Stimulated activated CD4-positive, alpha-beta T cell treated with anti-CD3 and anti-CD28 coated beads, Interleukin-15, amount 100 ng/mL, for 48 hours (primary cell): ENCODE measurements around the gene GHR.

ENCODE experiments used
- DNase-seq, 2 donors: peaks; one replicate each; pipeline ENCODE4 v3.0.0-alpha.2; 2020; ENCODE audit warnings: low read depth in 2 of 2

GHR gene

GRCh38 chr5:42423285-42424165 lies at the start of gene GHR:
Gene GHR, plus strand, starts transcription at chr5:42423439. Its CDS starts 142,436 bp downstream, at chr5:42565875.
- no peak for DNase-seq

- no peak for DNase-seq
Observed at GRCh38 chr5:42374679-42375273, 48.5 kb upstream of the GHR start.

GRCh38 chr5:42377496-42377895 lies 45.7 kb upstream of the GHR start:
- DNase-seq, result no peak

GRCh38 chr5:42381973-42382372 lies 41.3 kb upstream of the GHR start:
- no peak for DNase-seq

GRCh38 chr5:42387563-42387962 lies 35.7 kb upstream of the GHR start:
- no peak for DNase-seq

- no peak for DNase-seq
Observed at GRCh38 chr5:42390115-42390514, 33.1 kb upstream of the GHR start.

- DNase-seq, result no peak
Observed at GRCh38 chr5:42392917-42393316, 30.3 kb upstream of the GHR start.

GRCh38 chr5:42396111-42396510 lies 27.1 kb upstream of the GHR start:
- no peak for DNase-seq

GRCh38 chr5:42397267-42397666 lies 26.0 kb upstream of the GHR start:
- DNase-seq, result no peak

GRCh38 chr5:42399702-42400101 lies 23.5 kb upstream of the GHR start:
- no peak for DNase-seq

- DNase-seq, result no peak
Observed at GRCh38 chr5:42400474-42400873, 22.8 kb upstream of the GHR start.

- DNase-seq, result no peak
Observed at GRCh38 chr5:42403236-42403635, 20.0 kb upstream of the GHR start.

GRCh38 chr5:42404366-42404765 lies 18.9 kb upstream of the GHR start:
- DNase-seq, result no peak

GRCh38 chr5:42419294-42419693 lies 3.9 kb upstream of the GHR start:
- no peak for DNase-seq

- no peak for DNase-seq
Observed at GRCh38 chr5:42422656-42423280, 471 bp upstream of the GHR start.

- no peak for DNase-seq
Observed at GRCh38 chr5:42426016-42426415, 2.8 kb downstream of the GHR start.

GRCh38 chr5:42429694-42430093 lies 6.5 kb downstream of the GHR start:
- DNase-seq, result no peak

GRCh38 chr5:42434047-42434724 lies 10.9 kb downstream of the GHR start:
- DNase-seq, result no peak

- DNase-seq, result no peak
Observed at GRCh38 chr5:42436051-42436450, 12.8 kb downstream of the GHR start.

GRCh38 chr5:42454216-42454995 lies 31.2 kb downstream of the GHR start:
- DNase-seq, result no peak

- DNase-seq, result no peak
Observed at GRCh38 chr5:42461033-42461432, 37.8 kb downstream of the GHR start.

- no peak for DNase-seq
Observed at GRCh38 chr5:42461507-42461906, 38.3 kb downstream of the GHR start.
